ENCODE data around the gene NEDD4L. TPM values are rescaled to one million over a fixed set of nuclear protein-coding genes. Genes with fewer than 3 reads are reported as not detected.

NEDD4L gene
- total and polyA plus RNA-seq, 7 donors, result 52.0 to 104 (median 57.4) TPM

- DNase-seq, result no peak
- TF ChIP-seq POLR2A (IDR thresholded peaks at IDR 0.05) (no peak), CTCF (IDR thresholded peaks at IDR 0.05) (no peak), POLR2AphosphoS5 (IDR thresholded peaks at IDR 0.05) (no peak), EP300 (IDR thresholded peaks at IDR 0.05) (no peak)
- Histone ChIP-seq H3K27me3 (no peaks in the 10 kb centered on the region), H3K4me3 (no peak overlapping the region), H3K9me3 (no peaks in the 10 kb centered on the region), H3K4me1 (peaks cover 0 to 28% (median 27%) of the 10 kb centered on the region in 4 donors), H3K36me3 (no peaks in the 10 kb centered on the region), H3K27ac (no peak overlapping the region)
- 88 to 94% methylated on average over 4 of the region's 4 CpGs for WGBS, 2 donors
- intact Hi-C loops (cut with DNase I), result no loop called here
These were observed 106.7 kb downstream of the NEDD4L start for GRCh38 chr18:58150772-58151171.

DNA sequence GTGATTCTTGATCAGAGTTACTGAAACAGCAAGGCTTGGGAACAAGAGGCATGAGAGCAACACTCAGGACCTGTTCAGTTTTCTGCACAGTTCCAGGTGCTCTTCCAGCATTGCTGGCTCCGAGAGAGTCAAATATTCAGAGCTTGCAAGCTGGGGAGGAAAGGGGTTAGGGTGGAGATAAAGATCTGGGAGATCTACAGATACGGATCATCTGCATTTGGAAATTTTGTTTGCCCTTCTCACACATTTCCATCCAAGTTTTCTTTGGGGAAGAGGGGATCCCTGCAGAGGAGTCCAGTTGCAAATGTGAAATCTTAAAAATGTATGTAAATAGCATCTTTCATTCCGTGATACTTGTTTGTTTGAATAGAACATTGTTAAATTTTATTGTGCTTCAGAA is 108.2 kb downstream of the NEDD4L start:
- DNase-seq, result no peak
- Histone ChIP-seq H3K4me1 (peaks cover 0 to 22% (median 20%) of the 10 kb centered on the region in 4 donors), H3K4me3 (no peak overlapping the region), H3K36me3 (no peaks in the 10 kb centered on the region), H3K27ac (no peak overlapping the region), H3K9me3 (no peaks in the 10 kb centered on the region), H3K27me3 (no peaks in the 10 kb centered on the region)
- intact Hi-C loops (cut with DNase I), result no loop called here
- TF ChIP-seq CTCF (IDR thresholded peaks at IDR 0.05) (no peak), POLR2AphosphoS5 (IDR thresholded peaks at IDR 0.05) (no peak), EP300 (IDR thresholded peaks at IDR 0.05) (no peak), POLR2A (IDR thresholded peaks at IDR 0.05) (no peak)
- 66 to 88% methylated on average over 3 of the region's 3 CpGs for WGBS, 2 donors

- Histone ChIP-seq H3K36me3 (no peaks in the 10 kb centered on the region), H3K4me3 (no peak overlapping the region), H3K4me1 (peaks cover 0 to 15% (median 13%) of the 10 kb centered on the region in 4 donors), H3K27ac (no peak overlapping the region), H3K27me3 (no peaks in the 10 kb centered on the region), H3K9me3 (no peaks in the 10 kb centered on the region)
- no peak for DNase-seq
- TF ChIP-seq POLR2A (IDR thresholded peaks at IDR 0.05), result no peak
- TF ChIP-seq EP300 (IDR thresholded peaks at IDR 0.05), result no peak
- TF ChIP-seq POLR2AphosphoS5 (IDR thresholded peaks at IDR 0.05), result no peak
- TF ChIP-seq CTCF (IDR thresholded peaks at IDR 0.05), result no peak
- WGBS, 2 donors, result 93 to 97% methylated on average over 3 of the region's 3 CpGs
- intact Hi-C loops (cut with DNase I), result no loop called here
These were observed 108.9 kb downstream of the NEDD4L start for GRCh38 chr18:58152891-58153290.

DNA sequence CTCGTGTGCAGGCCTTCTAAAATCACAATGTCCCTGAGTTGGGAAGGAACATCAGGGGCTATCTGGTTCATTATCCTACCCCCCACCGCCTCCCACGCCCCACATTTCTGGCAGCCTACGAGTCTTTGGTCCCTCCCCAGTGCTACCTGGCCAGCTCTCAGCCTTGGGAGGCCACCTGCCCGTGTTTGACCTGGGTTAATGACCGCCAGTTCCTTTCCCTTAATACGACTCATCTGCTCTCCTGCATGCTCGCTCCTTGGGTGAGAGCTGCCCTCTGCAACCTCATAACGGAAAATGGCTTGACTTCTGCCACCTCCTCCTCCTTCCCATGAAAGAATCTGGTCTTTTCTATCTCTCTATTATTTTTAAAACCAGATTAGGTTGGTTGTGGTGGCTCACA is 112.5 kb downstream of the NEDD4L start:
- H3K36me3 ChIP-seq, result no peaks in the 10 kb centered on the region
- no peak overlapping the region for H3K27ac ChIP-seq
- 71 to 85% methylated on average over 9 of the region's 9 CpGs for WGBS, 2 donors
- TF ChIP-seq CTCF (IDR thresholded peaks at IDR 0.05) (no peak), EP300 (IDR thresholded peaks at IDR 0.05) (no peak), POLR2A (IDR thresholded peaks at IDR 0.05) (no peak), POLR2AphosphoS5 (IDR thresholded peaks at IDR 0.05) (no peak)
- H3K4me3 ChIP-seq, result no peak overlapping the region
- intact Hi-C loops (cut with DNase I), result no loop called here
- H3K27me3 ChIP-seq, result no peaks in the 10 kb centered on the region
- no peaks in the 10 kb centered on the region for H3K9me3 ChIP-seq
- no peak for DNase-seq
- peaks cover 0 to 10% (median 0%) of the 10 kb centered on the region in 4 donors for H3K4me1 ChIP-seq

GRCh38 chr18:58157237-58157636 is 113.2 kb downstream of the NEDD4L start:
- peaks cover 0 to 10% (median 0%) of the 10 kb centered on the region in 4 donors for H3K4me1 ChIP-seq
- no peaks in the 10 kb centered on the region for H3K9me3 ChIP-seq
- DNase-seq, result no peak
- intact Hi-C loops (cut with DNase I), result no loop called here
- TF ChIP-seq POLR2A (IDR thresholded peaks at IDR 0.05), result no peak
- no peak for TF ChIP-seq POLR2AphosphoS5 (IDR thresholded peaks at IDR 0.05)
- no peak for TF ChIP-seq CTCF (IDR thresholded peaks at IDR 0.05)
- TF ChIP-seq EP300 (IDR thresholded peaks at IDR 0.05), result no peak
- no peaks in the 10 kb centered on the region for H3K27me3 ChIP-seq
- H3K27ac ChIP-seq, result no peak overlapping the region
- H3K4me3 ChIP-seq, result no peak overlapping the region
- WGBS, 2 donors, result 77 to 91% methylated on average over 3 of the region's 3 CpGs
- no peaks in the 10 kb centered on the region for H3K36me3 ChIP-seq

Measured in sigmoid colon (tissue), 7 donors.